Mucosa of descending colon (tissue), 3 donors: ENCODE results near the gene SPRED3. TPM values are rescaled to one million over a fixed set of nuclear protein-coding genes. Genes with fewer than 3 reads are reported as not detected.
A peak's percentile ranks its signal among the peaks of the same experiment; 100 is the strongest.

Experiments used
- ATAC-seq: fragments of 200-7000 bp; cut with Tn5 transposase; one replicate; pipeline ENCODE4 v1.9.1; 2020; ENCODE audit warnings: mild to moderate bottlenecking, moderate library complexity
- DNase-seq, 3 donors: peaks; one replicate each; pipeline ENCODE4 v3.0.0-alpha.2; 2020
- H3K36me3 ChIP-seq: fragments of 200-600 bp; one replicate; pipeline ENCODE4 v1.8.0; 2021; ENCODE audit warnings: low read depth, mild to moderate bottlenecking
- H3K4me1 ChIP-seq: fragments of 200-600 bp; one replicate; pipeline ENCODE4 v1.8.0; 2021; ENCODE audit warnings: low read depth, mild to moderate bottlenecking
- H3K4me3 ChIP-seq: fragments of 200-600 bp; one replicate; pipeline ENCODE4 v1.8.0; 2021; ENCODE audit warnings: mild to moderate bottlenecking
- H3K9me3 ChIP-seq: fragments of 200-600 bp; one replicate; pipeline ENCODE4 v1.8.0; 2021; ENCODE audit warnings: mild to moderate bottlenecking
- intact Hi-C, 2 donors: fragments of 100-400 bp; cut with DNase I in 1 of 2; cut with micrococcal nuclease in 1 of 2; formaldehyde crosslinking; loops; one replicate each; pipeline versions ENCODE4 v1.11.0 to v1.11.1; 2022; cut with DNase I, micrococcal nuclease
- total RNA-seq, 3 donors: library from RNA; stranded (reverse); fragmentation: NEBNext Ultra II Directional in 2 of 3; extraction: Animal tissue kit (Norgen Biotek cat#: 25700) in 2 of 3; gene quantifications; one replicate each; pipeline versions ENCODE4 v1.2.1 to v1.2.4, GENCODE V29; 2021 to 2023
- TF ChIP-seq, protein P1 (sequence below): fragments of 200-600 bp; IDR thresholded peaks from one replicate; pipeline ENCODE4 v1.8.0; 2022; ENCODE audit warnings: antibody characterized with exemption, mild to moderate bottlenecking
- donor health status: DM: no; HTN: no; CAD: no; lungs with moderate emphysema.
- donor health status: DM: no; HTN: no; CAD: no.
- donor health status: DM: no; HTN: yes; CAD: no.

The SPRED3 gene
- total RNA-seq, 3 donors from 2014 or later, result 0.46 to 0.82 (median 0.80) TPM

DNA sequence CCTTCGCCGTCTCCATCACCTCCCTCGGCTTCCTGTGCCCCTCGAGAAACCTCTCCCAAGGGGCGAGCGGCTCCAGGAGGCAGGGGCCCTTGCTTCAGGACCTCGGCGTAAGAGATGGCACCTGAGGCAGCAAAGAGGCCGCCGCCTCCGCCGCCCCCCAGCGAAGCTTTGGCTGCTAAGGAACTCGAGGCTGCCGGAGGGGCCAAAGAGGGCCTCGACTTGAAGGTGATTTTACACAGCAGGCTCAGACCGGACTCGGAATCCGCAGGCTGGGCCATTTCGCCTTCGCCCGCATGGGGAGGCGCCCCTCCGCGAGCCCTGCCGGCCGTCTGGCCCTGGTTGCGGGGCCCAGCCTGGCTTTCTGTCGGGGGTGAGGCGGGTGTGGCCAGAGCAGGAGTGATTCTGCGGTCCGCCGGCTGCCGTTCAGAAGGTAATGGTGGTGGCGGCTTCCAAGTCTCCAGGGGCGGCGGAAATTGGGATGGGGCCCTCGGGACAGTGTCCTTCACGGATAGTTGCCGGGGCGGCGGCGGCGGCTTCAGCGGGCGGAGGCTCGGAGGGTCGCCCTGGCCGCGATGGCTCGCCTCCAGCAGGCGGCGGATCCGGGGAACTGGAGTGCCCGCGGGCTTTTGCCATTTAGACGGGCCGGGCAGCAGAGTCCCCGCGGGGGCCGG lies 2.1 kb upstream of the SPRED3 start:
- ATAC-seq (no peak), DNase-seq (peak in 1 of 3 donors; percentile 12)
- no peaks in the 10 kb centered on the region for H3K9me3 ChIP-seq
- H3K36me3 ChIP-seq, result peaks cover 3% of the 10 kb centered on the region
- TF ChIP-seq, protein P1, sequence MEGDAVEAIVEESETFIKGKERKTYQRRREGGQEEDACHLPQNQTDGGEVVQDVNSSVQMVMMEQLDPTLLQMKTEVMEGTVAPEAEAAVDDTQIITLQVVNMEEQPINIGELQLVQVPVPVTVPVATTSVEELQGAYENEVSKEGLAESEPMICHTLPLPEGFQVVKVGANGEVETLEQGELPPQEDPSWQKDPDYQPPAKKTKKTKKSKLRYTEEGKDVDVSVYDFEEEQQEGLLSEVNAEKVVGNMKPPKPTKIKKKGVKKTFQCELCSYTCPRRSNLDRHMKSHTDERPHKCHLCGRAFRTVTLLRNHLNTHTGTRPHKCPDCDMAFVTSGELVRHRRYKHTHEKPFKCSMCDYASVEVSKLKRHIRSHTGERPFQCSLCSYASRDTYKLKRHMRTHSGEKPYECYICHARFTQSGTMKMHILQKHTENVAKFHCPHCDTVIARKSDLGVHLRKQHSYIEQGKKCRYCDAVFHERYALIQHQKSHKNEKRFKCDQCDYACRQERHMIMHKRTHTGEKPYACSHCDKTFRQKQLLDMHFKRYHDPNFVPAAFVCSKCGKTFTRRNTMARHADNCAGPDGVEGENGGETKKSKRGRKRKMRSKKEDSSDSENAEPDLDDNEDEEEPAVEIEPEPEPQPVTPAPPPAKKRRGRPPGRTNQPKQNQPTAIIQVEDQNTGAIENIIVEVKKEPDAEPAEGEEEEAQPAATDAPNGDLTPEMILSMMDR, result no peak
- peaks cover 28% of the 10 kb centered on the region for H3K4me1 ChIP-seq
- intact Hi-C loops, result no loop called here
- no peak overlapping the region for H3K4me3 ChIP-seq

DNA sequence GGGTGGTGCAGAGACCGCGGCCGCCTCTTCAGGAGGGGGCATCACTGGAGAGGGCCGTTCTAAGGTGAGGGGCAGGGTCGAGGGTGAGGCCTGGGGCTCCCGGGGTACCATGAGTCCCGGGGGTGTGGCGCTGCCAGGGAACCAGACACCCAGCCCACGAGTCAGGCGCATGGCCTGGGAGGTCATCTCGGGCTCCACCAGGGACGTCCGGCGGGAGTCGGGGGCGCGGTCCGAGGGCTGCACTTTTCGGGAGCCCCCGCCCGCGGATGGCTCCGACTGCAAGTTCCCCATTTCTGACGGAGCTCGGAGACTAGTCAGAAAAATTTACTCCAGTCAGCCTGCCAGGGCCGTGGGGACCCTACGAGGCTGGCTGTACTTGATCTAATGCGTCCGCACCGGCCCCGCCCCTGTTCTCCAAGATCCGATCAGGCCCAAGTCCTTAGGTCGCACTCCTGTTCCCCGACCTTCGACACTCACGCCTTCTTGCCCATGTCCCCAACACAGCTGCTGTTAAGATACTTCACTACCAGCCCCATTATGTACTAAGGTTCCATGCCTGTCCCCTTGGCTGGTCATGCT lies 1.4 kb upstream of the SPRED3 start:
- Histone ChIP-seq H3K36me3 (peaks cover under 1% of the 10 kb centered on the region), H3K4me3 (no peak overlapping the region), H3K4me1 (peaks cover 28% of the 10 kb centered on the region), H3K9me3 (no peaks in the 10 kb centered on the region)
- DNase-seq (peak in 2 of 3 donors; percentile 46 to 54), ATAC-seq (peak; percentile 26)
- TF ChIP-seq, protein P1, result no peak
- intact Hi-C loops, result no loop called here

DNA sequence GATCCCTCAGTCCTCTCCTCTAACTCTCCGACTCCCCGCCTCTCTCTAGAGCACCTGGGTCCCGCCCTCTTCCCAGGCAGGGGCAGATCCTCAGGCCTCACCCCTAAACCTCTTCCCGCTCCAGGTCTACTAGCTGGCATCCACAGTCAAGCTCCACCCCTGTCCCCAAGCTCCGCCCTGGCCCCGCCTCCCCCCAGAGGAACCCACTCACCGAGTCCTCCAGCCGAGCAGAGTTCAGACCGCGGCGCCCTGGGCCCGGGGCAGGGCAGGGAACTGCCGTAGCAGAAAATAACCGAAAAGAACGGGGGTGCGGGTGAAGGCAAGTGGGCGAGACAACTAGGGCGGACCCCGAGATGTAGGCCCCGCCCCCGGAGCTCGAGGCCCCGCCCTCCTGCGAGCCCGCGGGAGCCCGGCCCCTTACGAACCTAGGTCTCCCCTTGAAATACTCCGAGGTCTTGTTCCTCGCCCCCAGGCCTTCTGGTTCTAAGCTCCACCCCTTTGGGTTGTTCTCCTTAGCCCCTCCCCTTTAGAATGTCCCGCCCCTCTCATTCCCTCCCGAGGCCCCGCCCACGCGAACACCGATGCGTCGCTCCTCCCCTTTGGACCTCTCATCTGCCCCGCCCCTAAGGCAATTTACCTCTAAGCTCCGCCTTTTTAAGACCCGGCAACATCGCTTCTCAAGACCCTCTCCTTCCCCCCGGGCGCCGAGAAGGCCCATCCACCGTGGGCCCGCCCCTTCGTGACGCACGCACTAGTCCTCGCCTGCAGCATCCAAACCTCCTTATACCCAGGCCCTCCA lies 748 bp upstream of the SPRED3 start, which contains the start of gene GGN:
Gene GGN (minus strand): TSS at position 485 of the 799 bp plus-strand sequence. CDS start 773 bp downstream, outside the sequence.
- Histone ChIP-seq H3K4me1 (peaks cover 28% of the 10 kb centered on the region), H3K36me3 (no peaks in the 10 kb centered on the region), H3K4me3 (no peak within 1 kb of the TSS), H3K9me3 (no peaks in the 10 kb centered on the region)
- peak; percentile 88 for ATAC-seq
- intact Hi-C loops, result no loop called here
- peak; percentile 85 to 92 (median 89) for DNase-seq
- TF ChIP-seq, protein P1, result no peak

DNA sequence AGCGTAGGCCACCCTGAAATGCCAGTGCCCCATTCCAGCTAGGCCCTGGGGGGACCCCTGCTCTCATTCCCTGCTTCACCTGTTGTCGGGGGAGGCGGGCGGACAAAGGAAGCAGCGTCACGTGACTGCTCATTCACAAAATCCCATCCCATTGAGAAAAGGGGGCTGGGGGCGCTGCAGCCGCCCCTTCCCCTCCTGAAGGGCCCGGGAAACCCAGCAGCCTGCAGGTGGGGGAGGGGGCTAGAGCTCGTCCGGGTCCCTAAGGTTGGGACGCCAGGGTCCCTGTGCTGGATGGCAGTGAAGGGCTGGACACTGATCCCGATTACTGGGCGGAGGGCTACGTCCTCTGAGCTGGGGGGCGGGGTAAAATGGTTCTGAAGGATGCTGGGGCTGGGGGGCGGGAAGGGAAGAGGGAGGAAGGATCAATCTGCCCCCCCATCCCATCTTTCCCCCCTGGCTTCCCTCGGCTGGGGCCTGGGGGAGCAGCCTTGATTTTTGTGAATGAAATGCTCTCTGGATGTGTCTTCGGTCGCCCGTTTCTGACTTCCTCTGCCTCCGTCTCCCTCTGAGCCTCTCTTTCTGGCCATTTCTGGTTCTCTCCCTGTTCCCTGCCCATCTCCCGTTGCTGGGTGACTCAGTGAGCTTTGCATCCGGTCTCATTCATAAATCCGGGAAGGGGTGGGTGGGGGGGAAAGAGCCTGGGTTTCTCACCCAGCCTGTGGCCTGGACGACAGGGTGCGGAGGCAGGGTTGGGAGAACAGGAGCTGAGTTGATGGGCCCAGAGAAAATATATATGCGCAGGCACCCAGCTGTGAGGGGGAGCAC lies 816 bp downstream of the SPRED3 start:
- intact Hi-C loops, result no loop called here
- no peaks in the 10 kb centered on the region for H3K36me3 ChIP-seq
- DNase-seq (peak in 1 of 3 donors; percentile 12), ATAC-seq (no peak)
- TF ChIP-seq, protein P1, result no peak
- no peaks in the 10 kb centered on the region for H3K9me3 ChIP-seq
- no peak overlapping the region for H3K4me3 ChIP-seq
- H3K4me1 ChIP-seq, result peaks cover 28% of the 10 kb centered on the region
